ENCODE results near the gene SLC18A3. TPM values are rescaled to one million over a fixed set of nuclear protein-coding genes. Genes with fewer than 3 reads are reported as not detected.

Gene SLC18A3
- total RNA-seq, 4 donors from 2014 or later, result 0.42 to 1.7 (median 0.81) TPM

GRCh38 chr10:49594594-49594993, 15.5 kb upstream of the SLC18A3 start:
- intact Hi-C loops (cut with DNase I), result no loop called here
- H3K27me3 ChIP-seq, result peaks cover 0 to 43% (median 3%) of the 10 kb centered on the region in 4 donors

GRCh38 chr10:49595003-49595712, 15.0 kb upstream of the SLC18A3 start:
- TF ChIP-seq POLR2AphosphoS5 (IDR thresholded peaks at IDR 0.05), result no peak
- no peak for TF ChIP-seq POLR2A (IDR thresholded peaks at IDR 0.05; ENCODE audit: low read depth)
- no peak for TF ChIP-seq CTCF (IDR thresholded peaks at IDR 0.05)
- TF ChIP-seq EP300 (IDR thresholded peaks at IDR 0.05), result no peak
- Histone ChIP-seq H3K36me3 (no peaks in the 10 kb centered on the region), H3K4me1 (no peaks in the 10 kb centered on the region), H3K4me3 (no peak overlapping the region), H3K27ac (replicated peaks in 1 of 4) (no peak overlapping the region), H3K27me3 (peaks cover 0 to 48% (median 3%) of the 10 kb centered on the region in 4 donors), H3K9me3 (no peaks in the 10 kb centered on the region)
- 56% methylated on average over 10 of the region's 10 CpGs for WGBS
- intact Hi-C loops (cut with DNase I), result no loop called here
- peak; percentile 75 for DNase-seq (ENCODE audit: extremely low spot score)

More at GRCh38 chr10:49594594-49594993, 15.5 kb upstream of the SLC18A3 start:
- Histone ChIP-seq H3K4me3 (no peak overlapping the region), H3K27ac (replicated peaks in 1 of 4) (no peak overlapping the region), H3K36me3 (no peaks in the 10 kb centered on the region), H3K4me1 (no peaks in the 10 kb centered on the region), H3K9me3 (no peaks in the 10 kb centered on the region)
- TF ChIP-seq CTCF (IDR thresholded peaks at IDR 0.05), result peak; percentile 53 to 71 (median 57)
- no peak for TF ChIP-seq EP300 (IDR thresholded peaks at IDR 0.05)
- WGBS, result 2% methylated on average over 6 of the region's 6 CpGs
- peak; percentile 78 for DNase-seq (ENCODE audit: extremely low spot score)

GRCh38 chr10:49595713-49596492, 14.2 kb upstream of the SLC18A3 start:
- H3K27ac ChIP-seq (replicated peaks in 1 of 4), result no peak overlapping the region
- no peaks in the 10 kb centered on the region for H3K4me1 ChIP-seq
- intact Hi-C loops (cut with DNase I), result no loop called here
- no peak for TF ChIP-seq POLR2A (IDR thresholded peaks at IDR 0.05; ENCODE audit: low read depth)
- no peak for TF ChIP-seq EP300 (IDR thresholded peaks at IDR 0.05)
- TF ChIP-seq POLR2AphosphoS5 (IDR thresholded peaks at IDR 0.05), result no peak
- TF ChIP-seq CTCF (IDR thresholded peaks at IDR 0.05), result no peak
- peaks cover 0 to 56% (median 3%) of the 10 kb centered on the region in 4 donors for H3K27me3 ChIP-seq
- DNase-seq (ENCODE audit: extremely low spot score), result peak; percentile 87
- H3K36me3 ChIP-seq, result no peaks in the 10 kb centered on the region
- no peak overlapping the region for H3K4me3 ChIP-seq
- H3K9me3 ChIP-seq, result no peaks in the 10 kb centered on the region
- WGBS, result 80% methylated on average over 9 of the region's 13 CpGs

GRCh38 chr10:49596493-49596809, 13.7 kb upstream of the SLC18A3 start:
- Histone ChIP-seq H3K4me1 (no peaks in the 10 kb centered on the region), H3K36me3 (no peaks in the 10 kb centered on the region), H3K27ac (replicated peaks in 1 of 4) (no peak overlapping the region), H3K4me3 (no peak overlapping the region), H3K27me3 (peaks cover 0 to 56% (median 3%) of the 10 kb centered on the region in 4 donors), H3K9me3 (no peaks in the 10 kb centered on the region)
- no peak for DNase-seq (ENCODE audit: extremely low spot score)
- TF ChIP-seq EP300 (IDR thresholded peaks at IDR 0.05), result no peak
- no peak for TF ChIP-seq CTCF (IDR thresholded peaks at IDR 0.05)
- no peak for TF ChIP-seq POLR2AphosphoS5 (IDR thresholded peaks at IDR 0.05)
- TF ChIP-seq POLR2A (IDR thresholded peaks at IDR 0.05; ENCODE audit: low read depth), result no peak
- 49% methylated on average over 3 of the region's 3 CpGs for WGBS
- intact Hi-C loops (cut with DNase I), result no loop called here

Measured in esophagus muscularis mucosa (tissue), 4 donors.